OCI-LY7 (cell line): ENCODE measurements around the gene ZNF341.

Source experiments
- CTCF ChIP-seq: fragments of 200-600 bp; sonication (generic); conservative IDR thresholded peaks from 2 replicates; pipeline ENCODE4 v1.5.1; 2014; ENCODE audit warnings: mild to moderate bottlenecking, antibody characterized with exemption, low read length, moderate library complexity, mixed read lengths
- EZH2phosphoT487 ChIP-seq: fragments of 200-600 bp; sonication (generic); IDR thresholded peaks from 2 replicates; pipeline ENCODE4 v1.6.1; 2018; ENCODE audit warnings: low read depth, borderline replicate concordance, mild to moderate bottlenecking, mixed run types, antibody characterized with exemption, low read length, moderate library complexity, mixed read lengths

- no peak for TF ChIP-seq CTCF
- TF ChIP-seq EZH2phosphoT487: no peak
These were observed 22.0 kb downstream of the ZNF341 start for GRCh38 chr20:33753763-33754162.
